MM.1S (cell line): Measurements from ENCODE around the gene TMC1.

ENCODE experiments used
- DNase-seq: peaks from one replicate; pipeline ENCODE4 v3.0.0-alpha.2; 2015
- H2AFZ ChIP-seq: fragments of 300-600 bp; sonication (generic); 2 replicates; pipeline ENCODE4 v1.6.0; 2016; ENCODE audit warnings: antibody characterized with exemption, low read length
- H3F3A ChIP-seq: fragments of 300-600 bp; sonication (generic); 2 replicates; pipeline ENCODE4 v1.6.1; 2016; ENCODE audit warnings: mild to moderate bottlenecking, antibody characterized with exemption, low read length, moderate library complexity, mixed read lengths; ENCODE audit not compliant: insufficient read depth
- H3K27ac ChIP-seq: fragments of 300-600 bp; sonication (generic); 2 replicates; pipeline ENCODE4 v1.5.1; 2016; ENCODE audit warnings: mild to moderate bottlenecking, low read length
- H3K27me3 ChIP-seq: fragments of 300-600 bp; sonication (generic); replicated peaks from 2 replicates; pipeline ENCODE4 v1.6.0; 2016; ENCODE audit warnings: low read length; ENCODE audit not compliant: insufficient read depth
- H3K36me3 ChIP-seq: fragments of 300-600 bp; sonication (generic); replicated peaks from 2 replicates; pipeline ENCODE4 v1.6.1; 2016; ENCODE audit warnings: mild to moderate bottlenecking, low read length, mixed read lengths; ENCODE audit not compliant: insufficient read depth
- H3K4me1 ChIP-seq: fragments of 300-600 bp; sonication (generic); 2 replicates; pipeline ENCODE4 v1.6.1; 2016; ENCODE audit warnings: low read length, mixed read lengths
- H3K4me2 ChIP-seq: fragments of 300-600 bp; sonication (generic); 2 replicates; pipeline ENCODE4 v1.6.0; 2016; ENCODE audit warnings: low read depth, low read length
- H3K4me3 ChIP-seq: fragments of 300-600 bp; sonication (generic); 2 replicates; pipeline ENCODE4 v1.5.1; 2016; ENCODE audit warnings: low read length, mixed read lengths
- H3K79me2 ChIP-seq: fragments of 300-600 bp; sonication (generic); 2 replicates; pipeline ENCODE4 v1.6.1; 2016; ENCODE audit warnings: mixed run types, low read length, mixed read lengths
- H3K9ac ChIP-seq: fragments of 300-600 bp; sonication (generic); 2 replicates; pipeline ENCODE4 v1.6.1; 2016; ENCODE audit warnings: low read length, mixed read lengths
- H3K9me2 ChIP-seq: fragments of 300-600 bp; sonication (generic); replicated peaks from 2 replicates; pipeline ENCODE4 v1.6.1; 2016; ENCODE audit warnings: mild to moderate bottlenecking, low read length, mixed read lengths; ENCODE audit not compliant: insufficient read depth
- H3K9me3 ChIP-seq: fragments of 300-600 bp; sonication (generic); replicated peaks from 2 replicates; pipeline ENCODE4 v1.6.1; 2016; ENCODE audit warnings: mild to moderate bottlenecking, low read length, mixed read lengths; ENCODE audit not compliant: insufficient read depth
- H4K20me1 ChIP-seq: fragments of 300-600 bp; sonication (generic); 2 replicates; pipeline ENCODE4 v1.6.1; 2016; ENCODE audit warnings: mild to moderate bottlenecking, low read length, moderate library complexity, mixed read lengths; ENCODE audit not compliant: insufficient read depth
- EZH2 ChIP-seq: fragments of 300-600 bp; sonication (generic); optimal IDR thresholded peaks from 2 replicates; pipeline ENCODE3; 2017; ENCODE audit warnings: low read depth, mild to moderate bottlenecking, antibody characterized with exemption, low read length, mixed read lengths
- EZH2phosphoT487 ChIP-seq: fragments of 300-600 bp; sonication (generic); IDR thresholded peaks from 2 replicates; pipeline ENCODE4 v1.6.1; 2018; ENCODE audit warnings: antibody characterized with exemption, low read length
- TF ChIP-seq, protein P1 (sequence below): fragments of 300-600 bp; sonication (generic); IDR thresholded peaks from 2 replicates; pipeline ENCODE4 v1.5.1; 2016; ENCODE audit warnings: antibody characterized with exemption, low read length, mixed read lengths

Gene TMC1

DNA sequence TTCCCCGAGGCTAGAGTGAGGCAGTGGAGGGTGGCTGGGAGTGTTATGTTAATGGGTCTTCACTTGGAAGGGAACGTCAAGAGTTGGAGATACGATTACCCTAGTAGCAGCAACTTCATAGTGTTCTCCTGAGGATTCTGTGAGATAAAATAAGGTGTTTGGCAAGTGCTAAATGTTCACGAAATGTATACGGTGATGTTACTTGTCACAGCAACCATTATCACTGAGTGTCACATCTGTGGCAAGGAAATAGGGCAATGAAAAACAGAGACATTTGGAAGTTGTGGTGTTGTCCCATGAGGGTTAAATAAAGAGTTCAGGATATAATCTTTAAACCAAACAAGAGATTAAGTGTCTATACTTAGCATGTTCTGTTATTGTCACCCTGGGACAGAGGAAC is 248.1 kb downstream of the TMC1 start:
- Histone ChIP-seq H3K9me2 (no peaks in the 10 kb centered on the region), H3K79me2 (no peaks in the 10 kb centered on the region), H3K9ac (no peak overlapping the region), H3F3A (peaks cover 16% of the 10 kb centered on the region), H3K4me1 (peaks cover 26% of the 10 kb centered on the region), H3K27me3 (no peaks in the 10 kb centered on the region), H4K20me1 (no peaks in the 10 kb centered on the region), H3K36me3 (no peaks in the 10 kb centered on the region), H2AFZ (no peak overlapping the region), H3K4me2 (no peak overlapping the region), H3K9me3 (no peaks in the 10 kb centered on the region), H3K27ac (no peak overlapping the region), H3K4me3 (no peak overlapping the region)
- TF ChIP-seq, protein P1, sequence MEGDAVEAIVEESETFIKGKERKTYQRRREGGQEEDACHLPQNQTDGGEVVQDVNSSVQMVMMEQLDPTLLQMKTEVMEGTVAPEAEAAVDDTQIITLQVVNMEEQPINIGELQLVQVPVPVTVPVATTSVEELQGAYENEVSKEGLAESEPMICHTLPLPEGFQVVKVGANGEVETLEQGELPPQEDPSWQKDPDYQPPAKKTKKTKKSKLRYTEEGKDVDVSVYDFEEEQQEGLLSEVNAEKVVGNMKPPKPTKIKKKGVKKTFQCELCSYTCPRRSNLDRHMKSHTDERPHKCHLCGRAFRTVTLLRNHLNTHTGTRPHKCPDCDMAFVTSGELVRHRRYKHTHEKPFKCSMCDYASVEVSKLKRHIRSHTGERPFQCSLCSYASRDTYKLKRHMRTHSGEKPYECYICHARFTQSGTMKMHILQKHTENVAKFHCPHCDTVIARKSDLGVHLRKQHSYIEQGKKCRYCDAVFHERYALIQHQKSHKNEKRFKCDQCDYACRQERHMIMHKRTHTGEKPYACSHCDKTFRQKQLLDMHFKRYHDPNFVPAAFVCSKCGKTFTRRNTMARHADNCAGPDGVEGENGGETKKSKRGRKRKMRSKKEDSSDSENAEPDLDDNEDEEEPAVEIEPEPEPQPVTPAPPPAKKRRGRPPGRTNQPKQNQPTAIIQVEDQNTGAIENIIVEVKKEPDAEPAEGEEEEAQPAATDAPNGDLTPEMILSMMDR = no peak
- no peak for TF ChIP-seq EZH2
- TF ChIP-seq EZH2phosphoT487 = no peak
- no peak for DNase-seq

DNA sequence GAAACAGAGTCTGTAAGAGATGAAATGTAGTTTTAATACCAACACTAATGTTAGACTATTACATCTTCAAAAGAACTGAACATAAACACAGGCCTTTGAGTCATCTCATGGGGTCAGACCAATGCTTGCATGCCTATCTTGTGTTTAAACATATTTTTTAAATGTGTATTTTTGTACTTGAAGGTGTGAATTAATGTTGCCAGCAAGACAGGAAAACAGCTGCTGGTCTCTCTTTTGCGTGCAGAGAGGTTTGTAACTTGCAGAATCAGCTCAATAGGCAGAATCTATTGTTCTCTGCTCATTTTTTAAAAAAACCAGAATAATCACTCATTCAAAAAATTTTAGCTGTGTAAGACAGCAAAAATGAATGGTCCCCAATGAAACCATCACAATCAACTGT is 251.3 kb downstream of the TMC1 start:
- no peaks in the 10 kb centered on the region for H3K9me3 ChIP-seq
- H3K9me2 ChIP-seq = no peaks in the 10 kb centered on the region
- no peak overlapping the region for H2AFZ ChIP-seq
- H3K9ac ChIP-seq = no peak overlapping the region
- peak overlapping the region; percentile 55; the same call in 1 of the 2 replicates for H3K4me2 ChIP-seq
- no peaks in the 10 kb centered on the region for H3K36me3 ChIP-seq
- H3K79me2 ChIP-seq = no peaks in the 10 kb centered on the region
- peaks cover 26% of the 10 kb centered on the region for H3K4me1 ChIP-seq
- H3K27ac ChIP-seq = peak overlapping the region; percentile 65; the same call in 1 of the 2 replicates
- peaks cover 16% of the 10 kb centered on the region for H3F3A ChIP-seq
- TF ChIP-seq EZH2phosphoT487 (no peak), EZH2 (no peak)
- TF ChIP-seq, protein P1 = no peak
- no peaks in the 10 kb centered on the region for H3K27me3 ChIP-seq
- peak; percentile 81 for DNase-seq
- no peaks in the 10 kb centered on the region for H4K20me1 ChIP-seq
- no peak overlapping the region for H3K4me3 ChIP-seq

DNA sequence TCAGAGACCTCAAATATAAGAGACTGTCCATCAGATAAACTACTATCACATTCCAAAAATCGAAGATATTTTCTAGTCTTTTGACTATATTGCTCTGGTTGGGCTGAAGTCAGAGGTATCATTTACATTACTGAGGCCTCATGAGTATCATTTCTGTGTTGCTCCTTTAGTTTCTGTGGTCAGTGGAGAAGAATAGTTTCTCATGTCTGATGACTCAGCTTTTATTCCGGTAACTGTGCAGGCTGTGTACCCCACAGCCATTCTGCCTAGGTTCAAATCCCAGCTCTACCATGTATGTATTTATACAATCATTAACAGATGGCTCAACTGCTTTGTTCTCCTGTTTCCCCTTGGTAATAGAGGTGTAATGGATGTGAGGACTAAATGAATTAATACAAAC is 252.2 kb downstream of the TMC1 start:
- Histone ChIP-seq H3K9me2 (no peaks in the 10 kb centered on the region), H3K36me3 (no peaks in the 10 kb centered on the region), H3K79me2 (no peaks in the 10 kb centered on the region), H3K9me3 (no peaks in the 10 kb centered on the region), H3K4me2 (peak overlapping the region; percentile 55), H3K27ac (peak overlapping the region; percentile 65), H3K4me3 (no peak overlapping the region), H3K27me3 (no peaks in the 10 kb centered on the region), H4K20me1 (no peaks in the 10 kb centered on the region), H3F3A (peaks cover 16% of the 10 kb centered on the region), H3K4me1 (peaks cover 26% of the 10 kb centered on the region), H2AFZ (no peak overlapping the region), H3K9ac (peak overlapping the region; percentile 8; the same call in 1 of the 2 replicates)
- TF ChIP-seq, protein P1 = no peak
- TF ChIP-seq EZH2phosphoT487 = no peak
- TF ChIP-seq EZH2 = no peak
- peak; percentile 90 for DNase-seq
